Mesenteric fat pad (tissue), 1 donor: Measurements from ENCODE around the gene LSM8. TPM values are rescaled to one million over a fixed set of nuclear protein-coding genes. Genes with fewer than 3 reads are reported as not detected.
A peak's percentile ranks its signal among the peaks of the same experiment; 100 is the strongest.
"Not testable (repeated sequence)": the region's sequence is repeated elsewhere in the genome, so short reads cannot be mapped to it uniquely, and the experiment has no call there.

Experiments used
- DNase-seq: peaks from one replicate; pipeline ENCODE4 v3.0.0-alpha.2; 2020; ENCODE audit warnings: low spot score
- total RNA-seq: library from RNA; stranded (reverse); fragmentation: NEBNext Ultra II Directional; extraction: Animal tissue kit (Norgen Biotek cat#: 25700); gene quantifications from one replicate; pipeline ENCODE4 v1.2.1, GENCODE V29; 2021
- donor health status: DM: yes; HTN: yes; CAD: no.

Gene LSM8
- total RNA-seq, 1 donor from 2014 or later: 25.8 TPM

GRCh38 chr7:118202061-118202460 is 18.1 kb downstream of the LSM8 start:
- no peak for DNase-seq

GRCh38 chr7:118214051-118214832 is 30.3 kb downstream of the LSM8 start:
- DNase-seq: peak; percentile 90

DNA sequence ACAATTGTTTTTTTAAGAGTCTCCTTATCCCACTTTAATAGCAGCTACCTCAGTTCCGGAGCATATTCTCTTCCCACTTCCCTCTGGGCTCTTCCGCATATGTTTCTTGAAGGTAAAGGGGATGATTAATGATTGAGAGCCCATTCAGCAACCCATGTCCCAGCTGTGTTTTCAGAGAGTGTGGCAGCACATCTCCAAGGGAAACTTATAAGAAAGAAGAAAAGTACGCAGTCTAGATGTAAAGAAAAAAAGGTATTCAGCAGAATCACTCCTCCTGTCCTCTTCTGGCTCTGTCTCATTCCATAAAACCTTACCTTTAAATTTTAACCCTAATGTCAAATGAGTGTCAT is 30.8 kb downstream of the LSM8 start:
- no peak for DNase-seq

GRCh38 chr7:118217210-118217619 is 33.3 kb downstream of the LSM8 start:
- no peak for DNase-seq

- DNase-seq: no peak
These were observed 34.6 kb downstream of the LSM8 start for GRCh38 chr7:118218413-118219156.

- no peak for DNase-seq
These were observed 35.2 kb downstream of the LSM8 start for GRCh38 chr7:118219157-118219512.

GRCh38 chr7:118220583-118220982 is 36.6 kb downstream of the LSM8 start:
- no peak for DNase-seq

GRCh38 chr7:118222591-118222990 is 38.6 kb downstream of the LSM8 start:
- DNase-seq: no peak

GRCh38 chr7:118224521-118224920 is 40.6 kb downstream of the LSM8 start, which contains the start of gene ANKRD7:
ANKRD7 (plus strand) TSS chr7:118224704; CDS start chr7:118224831, 127 bp downstream.
- no peak for DNase-seq

DNA sequence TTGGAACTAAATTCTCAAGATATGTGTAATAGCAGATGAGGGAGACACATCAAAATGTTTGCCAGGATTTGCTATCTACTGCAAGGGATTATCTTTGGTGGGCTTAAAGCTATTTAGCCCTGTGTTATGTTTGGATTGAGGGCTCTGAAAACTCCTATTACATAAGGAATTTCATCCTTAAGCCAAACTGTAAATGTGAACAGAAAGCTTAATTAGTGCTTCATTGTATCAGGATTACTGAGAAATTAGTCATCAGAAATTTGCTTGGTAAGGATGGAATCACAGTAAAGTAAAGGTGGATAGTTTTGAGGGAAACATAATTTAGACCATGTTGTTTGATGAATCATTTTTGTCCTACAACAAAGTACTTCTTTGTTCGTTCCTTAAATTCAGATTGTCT is 48.9 kb downstream of the LSM8 start:
- no peak for DNase-seq

- DNase-seq: no peak
These were observed 49.8 kb downstream of the LSM8 start for GRCh38 chr7:118233799-118234198.

- DNase-seq: no peak
These were observed 55.0 kb downstream of the LSM8 start for GRCh38 chr7:118239014-118239413.

- DNase-seq: not testable (repeated sequence)
These were observed 56.4 kb downstream of the LSM8 start for GRCh38 chr7:118240320-118240719.

Other genes with a start within 250 kb of the LSM8 start
- gene ANKRD7, start 40.5 kb downstream of the LSM8 start, total RNA-seq: not detected